PC-9 (cell line): Measurements from ENCODE around the gene RBM15. TPM values are rescaled to one million over a fixed set of nuclear protein-coding genes. Genes with fewer than 3 reads are reported as not detected.

Experiments
- BruUV-seq: library from RNA; stranded (reverse); fragments of 400-500 nt; replicated peaks from 2 replicates; lab custom pipeline; 2021; lab: Mats Ljungman, UMichigan
- CTCF ChIA-PET: fragments of 300-600 bp; sonication (Branson Sonifier 250); formaldehyde crosslinking; loops from one replicate; lab custom pipeline; 2022; ENCODE audit warnings: antibody characterized with exemption; lab: Charles Lee
- POLR2A ChIA-PET: fragments of 300-600 bp; sonication (Branson Sonifier 250); formaldehyde crosslinking; loops from one replicate; lab custom pipeline; 2022; ENCODE audit warnings: antibody characterized with exemption; ENCODE audit not compliant: unreplicated experiment; lab: Charles Lee
- DNase-seq, 2 experiments: peaks; one replicate each; pipeline versions ENCODE4 v3.0.0 to v3.0.0-alpha.2; 2015 to 2022; ENCODE audit warnings: mixed read lengths in 1 of 2
- H2AFZ ChIP-seq: fragments of 200-600 bp; sonication (generic); 2 replicates; pipeline ENCODE4 v1.8.1; 2017; ENCODE audit warnings: antibody characterized with exemption
- H3F3A ChIP-seq: fragments of 200-600 bp; sonication (generic); 2 replicates; pipeline ENCODE4 v1.8.1; 2017; ENCODE audit warnings: antibody characterized with exemption, mild to moderate bottlenecking, low read depth; ENCODE audit not compliant: insufficient read depth
- H3K27ac ChIP-seq: fragments of 200-600 bp; sonication (generic); 2 replicates; pipeline ENCODE4 v1.6.1; 2016; ENCODE audit warnings: mixed run types
- H3K27me3 ChIP-seq: fragments of 200-600 bp; sonication (generic); 2 replicates; pipeline ENCODE4 v1.6.1; 2016; ENCODE audit warnings: low read depth, mixed run types; ENCODE audit not compliant: insufficient read depth
- H3K36me3 ChIP-seq: fragments of 200-600 bp; sonication (generic); 2 replicates; pipeline ENCODE4 v1.6.1; 2016; ENCODE audit warnings: low read depth, mixed run types
- H3K4me1 ChIP-seq: fragments of 200-600 bp; sonication (generic); replicated peaks from 2 replicates; pipeline ENCODE4 v1.6.1; 2016; ENCODE audit warnings: mixed run types; ENCODE audit not compliant: insufficient read depth
- H3K4me2 ChIP-seq: fragments of 200-600 bp; sonication (generic); 2 replicates; pipeline ENCODE4 v1.6.1; 2017; ENCODE audit warnings: mixed run types
- H3K4me3 ChIP-seq: fragments of 200-600 bp; sonication (generic); 2 replicates; pipeline ENCODE4 v1.6.1; 2016; ENCODE audit warnings: mixed run types
- H3K79me2 ChIP-seq: fragments of 200-600 bp; sonication (generic); 2 replicates; pipeline ENCODE4 v1.6.1; 2017; ENCODE audit warnings: low read depth, mixed run types
- H3K9me2 ChIP-seq: fragments of 200-600 bp; sonication (generic); 2 replicates; pipeline ENCODE4 v1.8.1; 2017; ENCODE audit warnings: mild to moderate bottlenecking; ENCODE audit not compliant: insufficient read depth
- H3K9me3 ChIP-seq: fragments of 200-600 bp; sonication (generic); 2 replicates; pipeline ENCODE4 v1.8.1; 2016; ENCODE audit warnings: low read depth; ENCODE audit not compliant: insufficient read depth
- H4K20me1 ChIP-seq: fragments of 200-600 bp; sonication (generic); 2 replicates; pipeline ENCODE4 v1.8.1; 2017; ENCODE audit not compliant: insufficient read depth
- EZH2 ChIP-seq: fragments of 200-600 bp; sonication (generic); IDR thresholded peaks from 2 replicates; pipeline ENCODE4 v1.8.0; 2017; ENCODE audit warnings: antibody characterized with exemption, low read depth
- intact Hi-C: fragments of 100-400 bp; cut with micrococcal nuclease; formaldehyde crosslinking; loops from one replicate; pipeline ENCODE4 v1.10.0; 2022; ENCODE audit not compliant: unreplicated experiment
- total RNA-seq: library from RNA; stranded (reverse); gene quantifications from 2 replicates; pipeline ENCODE4 v1.2.3, GENCODE V29; 2021
- TF ChIP-seq, protein P1 (sequence below): fragments of 200-600 bp; sonication (generic); conservative IDR thresholded peaks from 2 replicates; pipeline ENCODE4 v1.6.1; 2017; ENCODE audit warnings: mixed run types, antibody characterized with exemption, mild to moderate bottlenecking, moderate library complexity

Gene RBM15
- total RNA-seq, 1 experiment from 2014 or later: 43.1 TPM

DNA sequence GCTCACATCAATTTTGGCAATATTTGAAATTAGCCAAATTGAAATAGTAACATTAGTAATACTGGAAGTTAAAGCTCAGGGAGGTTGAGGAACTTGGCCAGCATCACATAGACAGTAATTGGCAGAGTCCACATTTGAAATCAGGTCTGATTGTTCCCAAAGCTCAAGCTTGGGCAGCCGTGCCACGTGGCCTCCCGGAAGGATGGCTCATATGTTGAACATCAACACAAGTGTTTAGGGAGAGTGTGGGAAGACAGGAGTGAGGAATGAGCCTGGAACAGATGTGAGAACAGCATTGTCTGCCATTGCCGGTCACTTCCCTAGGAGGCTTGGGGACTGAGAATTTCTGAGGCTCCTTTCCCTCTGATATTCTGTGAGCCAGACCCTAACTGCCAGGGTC lies 40.2 kb upstream of the RBM15 start:
- no peaks in the 10 kb centered on the region for H3K9me3 ChIP-seq
- TF ChIP-seq, protein P1, sequence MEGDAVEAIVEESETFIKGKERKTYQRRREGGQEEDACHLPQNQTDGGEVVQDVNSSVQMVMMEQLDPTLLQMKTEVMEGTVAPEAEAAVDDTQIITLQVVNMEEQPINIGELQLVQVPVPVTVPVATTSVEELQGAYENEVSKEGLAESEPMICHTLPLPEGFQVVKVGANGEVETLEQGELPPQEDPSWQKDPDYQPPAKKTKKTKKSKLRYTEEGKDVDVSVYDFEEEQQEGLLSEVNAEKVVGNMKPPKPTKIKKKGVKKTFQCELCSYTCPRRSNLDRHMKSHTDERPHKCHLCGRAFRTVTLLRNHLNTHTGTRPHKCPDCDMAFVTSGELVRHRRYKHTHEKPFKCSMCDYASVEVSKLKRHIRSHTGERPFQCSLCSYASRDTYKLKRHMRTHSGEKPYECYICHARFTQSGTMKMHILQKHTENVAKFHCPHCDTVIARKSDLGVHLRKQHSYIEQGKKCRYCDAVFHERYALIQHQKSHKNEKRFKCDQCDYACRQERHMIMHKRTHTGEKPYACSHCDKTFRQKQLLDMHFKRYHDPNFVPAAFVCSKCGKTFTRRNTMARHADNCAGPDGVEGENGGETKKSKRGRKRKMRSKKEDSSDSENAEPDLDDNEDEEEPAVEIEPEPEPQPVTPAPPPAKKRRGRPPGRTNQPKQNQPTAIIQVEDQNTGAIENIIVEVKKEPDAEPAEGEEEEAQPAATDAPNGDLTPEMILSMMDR: no peak
- no peak for TF ChIP-seq EZH2
- CTCF ChIA-PET: no interaction called here
- no TSS peak for BruUV-seq
- no peak overlapping the region for H2AFZ ChIP-seq
- no peaks in the 10 kb centered on the region for H3F3A ChIP-seq
- H3K4me3 ChIP-seq: no peak overlapping the region
- no peak overlapping the region for H3K4me2 ChIP-seq
- H3K79me2 ChIP-seq: no peaks in the 10 kb centered on the region
- intact Hi-C loops: no loop called here
- no peaks in the 10 kb centered on the region for H4K20me1 ChIP-seq
- POLR2A ChIA-PET: no interaction called here
- H3K9me2 ChIP-seq: no peaks in the 10 kb centered on the region
- no peaks in the 10 kb centered on the region for H3K4me1 ChIP-seq
- H3K36me3 ChIP-seq: no peaks in the 10 kb centered on the region
- no peak overlapping the region for H3K27ac ChIP-seq
- DNase-seq: no peak
- peaks cover 4% of the 10 kb centered on the region; the same call in 1 of the 2 replicates for H3K27me3 ChIP-seq

DNA sequence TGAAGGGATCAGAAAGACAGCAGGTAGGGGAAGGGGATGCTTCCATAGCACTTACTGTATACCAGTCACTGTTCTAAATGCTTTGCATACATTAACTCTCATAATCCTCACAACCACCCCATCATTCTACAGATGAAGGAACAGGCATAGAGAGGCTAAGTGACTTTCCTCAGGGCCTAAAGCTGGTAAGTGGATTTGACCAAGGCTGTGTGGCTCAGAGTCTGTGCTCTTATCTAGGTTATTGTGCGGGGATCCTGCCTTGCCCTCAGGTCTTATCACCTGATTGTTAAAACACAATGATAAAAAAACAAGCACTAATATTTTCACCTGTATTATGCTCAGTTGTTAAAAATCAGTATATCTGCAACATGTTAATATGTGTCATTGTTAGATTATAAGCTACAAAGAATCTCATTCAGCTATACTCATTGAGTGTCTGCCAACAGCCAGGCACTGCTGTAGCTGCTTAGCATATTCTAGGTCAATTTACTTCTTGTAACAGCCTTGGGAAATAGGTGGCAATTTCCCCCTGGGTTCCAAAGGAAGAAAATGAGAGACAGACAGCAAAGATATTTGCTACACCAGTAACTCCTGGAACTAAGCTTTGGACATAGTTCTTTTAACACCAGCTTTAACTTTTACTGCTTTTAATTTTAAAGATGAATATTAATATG lies 38.6 kb upstream of the RBM15 start:
- Histone ChIP-seq H3K27ac (no peak overlapping the region), H3K4me3 (no peak overlapping the region), H3F3A (no peaks in the 10 kb centered on the region), H2AFZ (no peak overlapping the region), H3K79me2 (no peaks in the 10 kb centered on the region), H3K9me3 (no peaks in the 10 kb centered on the region), H3K27me3 (peaks cover 4% of the 10 kb centered on the region; the same call in 1 of the 2 replicates), H3K36me3 (no peaks in the 10 kb centered on the region), H4K20me1 (no peaks in the 10 kb centered on the region), H3K9me2 (no peaks in the 10 kb centered on the region), H3K4me1 (no peaks in the 10 kb centered on the region), H3K4me2 (no peak overlapping the region)
- TF ChIP-seq, protein P1: no peak
- TF ChIP-seq EZH2: no peak
- BruUV-seq: no TSS peak
- ChIA-PET CTCF (interaction anchor here (0.6 kb wide), 1 partner anchor 104 kb away, joined by 3 read pairs; no protein-coding TSS in a partner anchor), POLR2A (no interaction called here)
- intact Hi-C loops: no loop called here
- no peak for DNase-seq

DNA sequence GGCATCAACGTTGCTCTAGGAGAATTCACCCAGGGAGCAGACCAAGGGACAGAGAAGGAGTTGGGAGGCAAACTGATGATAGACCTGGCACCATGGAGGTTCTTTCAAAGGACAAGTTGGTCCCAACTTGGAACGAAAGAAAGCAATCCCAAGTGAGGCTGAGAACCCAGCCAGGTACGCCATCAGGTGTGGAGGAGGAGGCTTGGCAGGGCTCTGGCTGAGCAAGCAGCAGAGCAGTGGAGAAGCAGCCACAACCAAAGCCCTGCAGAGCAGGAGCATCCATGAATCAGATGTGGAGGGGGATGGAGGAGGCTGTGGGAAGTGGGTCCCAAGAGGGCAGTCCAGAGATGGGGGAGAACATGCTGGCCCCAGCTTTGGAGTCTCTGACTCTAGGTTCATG lies 36.3 kb upstream of the RBM15 start:
- TF ChIP-seq, protein P1: no peak
- no peak for TF ChIP-seq EZH2
- Histone ChIP-seq H3K9me2 (no peaks in the 10 kb centered on the region), H3K79me2 (no peaks in the 10 kb centered on the region), H3K27me3 (peaks cover 4% of the 10 kb centered on the region; the same call in 1 of the 2 replicates), H3K36me3 (no peaks in the 10 kb centered on the region), H4K20me1 (no peaks in the 10 kb centered on the region), H3K27ac (no peak overlapping the region), H3K9me3 (no peaks in the 10 kb centered on the region), H2AFZ (no peak overlapping the region), H3K4me2 (no peak overlapping the region), H3F3A (no peaks in the 10 kb centered on the region), H3K4me3 (no peak overlapping the region), H3K4me1 (no peaks in the 10 kb centered on the region)
- BruUV-seq: no TSS peak
- POLR2A ChIA-PET: no interaction called here
- no peak for DNase-seq
- CTCF ChIA-PET: interaction anchor here (0.7 kb wide), 1 partner anchor 57 kb away, joined by 3 read pairs; no protein-coding TSS in a partner anchor
- intact Hi-C loops: no loop called here
